Urinary bladder (tissue), 4 donors: Measurements from ENCODE around the gene RBM12. TPM values are rescaled to one million over a fixed set of nuclear protein-coding genes. Genes with fewer than 3 reads are reported as not detected.

ENCODE experiments used
- DNase-seq: peaks from one replicate; pipeline ENCODE4 v3.0.0-alpha.2; 2015; ENCODE audit errors: extremely low spot score
- H3K27ac ChIP-seq: one replicate; pipeline ENCODE4 v1.5.1; 2013; ENCODE audit warnings: low read depth, mild to moderate bottlenecking, moderate library complexity
- H3K36me3 ChIP-seq: one replicate; pipeline ENCODE4 v1.6.1; 2013; ENCODE audit warnings: mild to moderate bottlenecking, moderate library complexity; ENCODE audit not compliant: insufficient read depth
- H3K4me1 ChIP-seq: one replicate; pipeline ENCODE4 v1.6.1; 2013; ENCODE audit warnings: mild to moderate bottlenecking, moderate library complexity; ENCODE audit not compliant: insufficient read depth
- H3K4me3 ChIP-seq: one replicate; pipeline ENCODE4 v1.5.1; 2013; ENCODE audit warnings: low read depth, low read length
- WGBS: extraction: QIAGEN DNeasy Blood & Tissue Kit; methylation state at CpG from one replicate; pipeline ENCODE4 v1.1.7; 2013; 5-methylcytosine and 5-hydroxymethylcytosine counted together
- polyA plus RNA-seq: library from polyadenylated mRNA; stranded (reverse); fragments of 200-250 nt; gene quantifications from one replicate; pipeline ENCODE4 v1.2.3, GENCODE V29; 2013
- total RNA-seq: library from RNA; depleted of rRNA; stranded (reverse); fragments of >200 nt; gene quantifications from one replicate; pipeline ENCODE4 v1.2.3, GENCODE V29; 2014
- donor health status: healthy with polysubstance abuse.
- donor health status: healthy.

RBM12 gene
- total and polyA plus RNA-seq, 2 donors, result 25.5 to 64.8 TPM

- WGBS, result 36% methylated on average over 1 of the region's 1 CpG
Measured at GRCh38 chr20:35657271-35657670, 7.4 kb downstream of the RBM12 start.

GRCh38 chr20:35654415-35654814 lies 10.3 kb downstream of the RBM12 start:
- WGBS, result 96% methylated on average over 9 of the region's 9 CpGs
- no peaks in the 10 kb centered on the region for H3K4me1 ChIP-seq
- no peak overlapping the region for H3K4me3 ChIP-seq
- no peaks in the 10 kb centered on the region for H3K36me3 ChIP-seq
- no peak for DNase-seq
- no peak overlapping the region for H3K27ac ChIP-seq

More at GRCh38 chr20:35657271-35657670, 7.4 kb downstream of the RBM12 start:
- peaks cover 3% of the 10 kb centered on the region for H3K4me1 ChIP-seq
- DNase-seq, result no peak
- no peaks in the 10 kb centered on the region for H3K36me3 ChIP-seq
- no peak overlapping the region for H3K4me3 ChIP-seq
- peak overlapping the region; percentile 38 for H3K27ac ChIP-seq

- Histone ChIP-seq H3K36me3 (no peaks in the 10 kb centered on the region), H3K4me1 (no peaks in the 10 kb centered on the region), H3K4me3 (no peak overlapping the region), H3K27ac (no peak overlapping the region)
- WGBS, result 90% methylated on average over 4 of the region's 4 CpGs
- no peak for DNase-seq
Measured at GRCh38 chr20:35653893-35654292, 10.8 kb downstream of the RBM12 start.

GRCh38 chr20:35653430-35653734 lies 11.3 kb downstream of the RBM12 start:
- H3K27ac ChIP-seq, result no peak overlapping the region
- H3K4me3 ChIP-seq, result no peak overlapping the region
- WGBS, result 97% methylated on average over 3 of the region's 3 CpGs
- no peaks in the 10 kb centered on the region for H3K36me3 ChIP-seq
- H3K4me1 ChIP-seq, result no peaks in the 10 kb centered on the region
- DNase-seq, result no peak

GRCh38 chr20:35652641-35653429 lies 11.9 kb downstream of the RBM12 start:
- Histone ChIP-seq H3K27ac (no peak overlapping the region), H3K36me3 (no peaks in the 10 kb centered on the region), H3K4me1 (no peaks in the 10 kb centered on the region), H3K4me3 (no peak overlapping the region)
- 97% methylated on average over 13 of the region's 13 CpGs for WGBS
- no peak for DNase-seq

- DNase-seq, result no peak
- H3K36me3 ChIP-seq, result no peaks in the 10 kb centered on the region
- H3K4me3 ChIP-seq, result no peak overlapping the region
- no peaks in the 10 kb centered on the region for H3K4me1 ChIP-seq
- H3K27ac ChIP-seq, result no peak overlapping the region
Measured at GRCh38 chr20:35651958-35652357, 12.7 kb downstream of the RBM12 start.

GRCh38 chr20:35650632-35651031 lies 14.1 kb downstream of the RBM12 start:
- Histone ChIP-seq H3K36me3 (no peaks in the 10 kb centered on the region), H3K4me1 (peaks cover 1% of the 10 kb centered on the region), H3K4me3 (no peak overlapping the region), H3K27ac (no peak overlapping the region)
- 72% methylated on average over 3 of the region's 3 CpGs for WGBS
- no peak for DNase-seq

- H3K36me3 ChIP-seq, result no peaks in the 10 kb centered on the region
- no peak overlapping the region for H3K27ac ChIP-seq
- no peak overlapping the region for H3K4me3 ChIP-seq
- DNase-seq, result no peak
- H3K4me1 ChIP-seq, result peaks cover 1% of the 10 kb centered on the region
Measured at GRCh38 chr20:35648836-35649235, 15.9 kb downstream of the RBM12 start.

GRCh38 chr20:35644806-35645205 lies 19.9 kb downstream of the RBM12 start:
- WGBS, result 85% methylated on average over 2 of the region's 2 CpGs
- peaks cover 1% of the 10 kb centered on the region for H3K4me1 ChIP-seq
- no peak for DNase-seq
- H3K27ac ChIP-seq, result no peak overlapping the region
- H3K4me3 ChIP-seq, result no peak overlapping the region
- H3K36me3 ChIP-seq, result no peaks in the 10 kb centered on the region

- Histone ChIP-seq H3K4me1 (peaks cover 1% of the 10 kb centered on the region), H3K36me3 (no peaks in the 10 kb centered on the region), H3K27ac (no peak overlapping the region), H3K4me3 (no peak overlapping the region)
- 95% methylated on average over 7 of the region's 7 CpGs for WGBS
- no peak for DNase-seq
Measured at GRCh38 chr20:35643045-35643444, 21.7 kb downstream of the RBM12 start.

GRCh38 chr20:35641743-35642142 lies 23.0 kb downstream of the RBM12 start:
- H3K4me1 ChIP-seq, result peaks cover 1% of the 10 kb centered on the region
- DNase-seq, result no peak
- H3K27ac ChIP-seq, result no peak overlapping the region
- H3K4me3 ChIP-seq, result no peak overlapping the region
- 92% methylated on average over 4 of the region's 4 CpGs for WGBS
- no peaks in the 10 kb centered on the region for H3K36me3 ChIP-seq

GRCh38 chr20:35640724-35641123 lies 24.0 kb downstream of the RBM12 start:
- Histone ChIP-seq H3K27ac (no peak overlapping the region), H3K4me3 (no peak overlapping the region), H3K4me1 (peaks cover 2% of the 10 kb centered on the region), H3K36me3 (no peaks in the 10 kb centered on the region)
- DNase-seq, result no peak
- WGBS, result 91% methylated on average over 3 of the region's 3 CpGs

GRCh38 chr20:35638751-35639150 lies 25.9 kb downstream of the RBM12 start:
- 37% methylated on average over 2 of the region's 2 CpGs for WGBS
- Histone ChIP-seq H3K27ac (no peak overlapping the region), H3K36me3 (no peaks in the 10 kb centered on the region), H3K4me1 (peaks cover 2% of the 10 kb centered on the region), H3K4me3 (no peak overlapping the region)
- no peak for DNase-seq

- WGBS, result 93% methylated on average over 6 of the region's 6 CpGs
- DNase-seq, result no peak
- Histone ChIP-seq H3K4me3 (no peak overlapping the region), H3K27ac (no peak overlapping the region), H3K36me3 (no peaks in the 10 kb centered on the region), H3K4me1 (peaks cover 2% of the 10 kb centered on the region)
Measured at GRCh38 chr20:35637276-35637675, 27.4 kb downstream of the RBM12 start.

- Histone ChIP-seq H3K4me1 (peaks cover 2% of the 10 kb centered on the region), H3K36me3 (no peaks in the 10 kb centered on the region), H3K4me3 (no peak overlapping the region), H3K27ac (no peak overlapping the region)
- no peak for DNase-seq
- 64% methylated on average over 2 of the region's 2 CpGs for WGBS
Measured at GRCh38 chr20:35636095-35636494, 28.6 kb downstream of the RBM12 start.
